GM13976 (cell line): ENCODE results near the gene SOX5.

Source experiments
- DNase-seq: peaks from one replicate; pipeline ENCODE4 v3.0.0; 2012; ENCODE audit warnings: low spot score
- CTCF ChIP-seq: IDR thresholded peaks from 2 replicates; pipeline ENCODE4 v1.5.1; 2012; ENCODE audit warnings: borderline replicate concordance, mild to moderate bottlenecking; ENCODE audit not compliant: insufficient read depth; ENCODE audit errors: extremely low read depth, missing control alignments, control extremely low read depth
- in situ Hi-C: fragments of 300-500 bp; cut with MboI; formaldehyde crosslinking; loops from one replicate; pipeline ENCODE4 v1.12.0; 2022; ENCODE audit warnings: low sequenced_read_pairs, mixed read lengths, inconsistent platforms; ENCODE audit not compliant: unreplicated experiment

SOX5 gene

DNA sequence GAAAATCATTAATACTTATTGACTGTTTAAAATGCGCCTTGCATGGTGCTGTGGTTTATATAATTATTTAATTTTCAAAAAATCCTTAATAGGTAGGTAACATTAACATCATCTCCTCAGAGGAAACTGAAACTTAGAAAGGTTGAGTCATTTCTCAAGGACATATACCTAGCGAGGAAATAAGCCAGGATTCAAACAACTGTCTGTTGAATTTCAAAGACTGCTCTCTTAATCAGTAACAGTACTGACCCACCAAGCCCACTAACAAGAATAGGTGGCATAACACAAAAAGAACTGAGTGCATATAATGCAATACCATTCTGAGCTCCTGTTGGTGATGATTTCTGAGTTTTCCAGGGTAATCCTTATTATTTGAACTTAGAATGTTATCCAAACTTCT, 174.3 kb downstream of the SOX5 start:
- no peak for TF ChIP-seq CTCF
- DNase-seq = no peak
- in situ Hi-C loops = no loop called here

DNA sequence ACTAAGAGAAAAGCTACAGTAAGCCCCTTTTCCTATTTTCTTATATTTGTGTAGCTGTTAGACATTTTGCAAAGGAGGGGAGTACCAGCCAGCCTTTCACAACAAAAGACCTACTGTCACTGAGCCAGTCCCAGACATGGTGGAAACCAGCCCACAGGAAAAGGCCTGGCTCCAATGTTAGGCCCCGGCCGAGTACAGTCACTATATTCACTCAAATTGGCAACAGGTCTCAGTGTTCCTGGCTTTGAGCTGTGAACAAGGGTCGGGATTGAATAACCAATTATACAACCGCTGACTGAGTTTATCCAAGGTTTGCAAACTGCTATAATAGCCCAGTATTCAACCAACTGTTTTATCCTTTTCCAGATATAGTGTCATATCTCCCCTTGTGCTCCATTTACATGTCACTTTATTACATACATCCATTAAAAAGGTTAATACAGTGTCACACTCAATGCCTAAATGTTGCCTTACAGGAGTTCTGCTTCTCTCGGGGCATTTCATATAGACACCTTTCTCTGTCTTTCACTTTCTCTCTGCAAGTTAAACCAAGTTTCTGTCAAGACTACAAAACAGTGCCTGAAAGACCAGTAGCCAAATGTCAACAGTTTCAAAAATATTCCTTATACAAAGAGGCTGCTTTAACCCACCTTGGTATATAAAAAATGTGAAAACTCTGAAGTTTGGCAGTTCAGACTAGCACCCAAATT, 178.1 kb downstream of the SOX5 start:
- in situ Hi-C loops = no loop called here
- DNase-seq = no peak
- TF ChIP-seq CTCF = no peak

DNA sequence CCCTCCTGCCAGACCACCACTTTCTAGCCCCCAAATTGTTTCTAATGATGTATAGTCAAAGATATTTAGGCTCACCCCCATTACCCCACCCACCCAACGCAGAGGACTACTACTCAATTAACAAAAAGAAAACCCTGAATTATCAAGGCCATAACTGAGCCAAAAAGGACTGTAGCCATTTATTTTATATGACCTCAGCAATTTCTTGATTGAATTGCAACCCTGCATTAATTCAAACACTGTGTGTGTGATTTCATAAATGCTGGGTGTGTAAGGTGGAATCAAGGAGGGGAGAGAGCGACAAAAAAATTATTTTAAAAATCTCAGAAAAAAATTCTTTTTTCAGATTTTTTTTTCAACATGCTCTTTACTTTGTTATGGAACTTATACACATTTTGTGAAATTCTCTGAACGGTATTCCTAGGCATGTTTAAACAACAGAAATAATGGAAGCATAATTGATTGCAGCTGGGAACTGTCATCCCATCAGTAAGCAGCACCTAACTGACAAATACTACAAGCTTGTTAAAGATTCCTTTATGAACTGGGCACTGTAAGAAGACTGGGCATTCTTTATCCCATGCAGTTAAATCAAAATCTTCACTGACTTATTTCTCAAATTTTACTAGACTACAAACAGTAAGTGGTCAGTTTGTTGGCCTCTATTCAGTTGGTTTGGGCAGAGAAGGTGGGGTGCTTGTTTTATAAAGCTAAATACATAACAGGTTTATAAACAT, 179.1 kb downstream of the SOX5 start:
- DNase-seq = no peak
- in situ Hi-C loops = no loop called here
- no peak for TF ChIP-seq CTCF

- DNase-seq = no peak
- in situ Hi-C loops = no loop called here
- TF ChIP-seq CTCF = no peak
Observed at GRCh38 chr12:23767834-23768233, 181.6 kb downstream of the SOX5 start.

- DNase-seq = no peak
- no peak for TF ChIP-seq CTCF
- in situ Hi-C loops = no loop called here
Observed at GRCh38 chr12:23763724-23764123, 185.7 kb downstream of the SOX5 start.

DNA sequence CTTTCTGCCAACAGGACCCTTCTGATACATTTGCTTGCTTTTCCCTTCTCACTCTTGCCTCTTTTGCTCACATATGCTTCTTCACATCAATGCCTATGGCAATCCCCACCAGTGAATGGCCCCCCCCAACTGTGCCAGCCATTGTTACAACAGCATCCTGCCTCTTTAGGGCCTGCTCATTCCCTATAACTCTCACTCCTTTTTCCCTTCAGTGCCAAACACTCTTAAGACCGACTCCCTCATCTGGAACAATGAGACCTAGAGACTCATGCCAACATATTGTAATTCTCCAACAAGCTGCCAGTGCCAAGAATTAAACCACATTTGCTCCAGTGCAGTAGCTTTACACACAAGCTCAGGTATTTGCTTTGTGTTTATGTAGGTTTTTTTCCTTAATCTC, 189.0 kb downstream of the SOX5 start:
- in situ Hi-C loops = no loop called here
- DNase-seq = no peak
- TF ChIP-seq CTCF = no peak

- no peak for DNase-seq
- in situ Hi-C loops = no loop called here
- no peak for TF ChIP-seq CTCF
Observed at GRCh38 chr12:23758608-23759007, 190.9 kb downstream of the SOX5 start.
